ENCODE results near the gene PSMB10. TPM values are rescaled to one million over a fixed set of nuclear protein-coding genes. Genes with fewer than 3 reads are reported as not detected.
A peak's percentile ranks its signal among the peaks of the same experiment; 100 is the strongest.
"Not testable (repeated sequence)": the region's sequence is repeated elsewhere in the genome, so short reads cannot be mapped to it uniquely, and the experiment has no call there.

Gene PSMB10
- polyA plus RNA-seq: 10 to 100 TPM; 39.5 to 54.8 TPM

DNA sequence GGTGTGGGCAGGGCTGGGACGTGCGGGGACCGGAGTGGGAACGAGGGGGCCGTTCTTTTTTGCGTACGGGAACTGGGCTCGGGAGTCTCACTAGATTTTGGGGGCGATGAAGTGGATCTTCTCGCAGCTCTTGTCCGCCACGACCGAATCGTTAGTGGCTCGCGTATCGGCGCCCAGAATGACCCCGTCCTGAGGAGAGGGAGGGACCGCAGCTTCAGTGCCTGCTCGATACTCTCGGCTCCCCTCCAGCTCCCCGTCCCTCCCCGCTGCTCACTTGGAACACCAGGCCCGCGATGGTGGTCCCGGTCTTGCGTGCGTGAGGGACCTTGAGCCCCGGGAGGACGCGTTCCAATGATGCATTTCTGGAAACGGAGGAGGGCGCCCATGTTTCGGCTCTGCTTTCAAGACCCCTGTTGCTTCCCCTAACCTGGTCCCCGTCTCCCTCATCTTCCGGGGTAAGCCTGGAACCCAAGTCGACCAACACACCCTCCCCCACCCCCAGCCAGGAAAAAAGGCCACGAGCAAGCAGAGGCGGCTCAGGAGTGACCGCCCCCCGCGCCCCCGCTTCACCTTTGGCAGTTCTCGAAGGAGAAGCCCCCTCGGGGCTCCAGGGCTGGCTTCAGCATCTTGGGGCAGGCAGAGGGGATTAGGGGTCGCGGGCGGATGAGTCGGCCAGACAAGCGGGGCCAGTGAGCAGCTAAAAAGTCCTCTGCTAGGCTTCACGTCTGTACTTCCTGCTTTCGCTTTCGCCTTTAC lies at the start of gene PSMB10:
Gene PSMB10 (minus strand): TSS at position 727 of the 756 bp plus-strand sequence. CDS start 101 bp downstream, at position 626.
- no peaks in the 10 kb centered on the region for H3K9me3 ChIP-seq (ENCODE audit: control insufficient read depth in 2 of 2, insufficient read depth in 1 of 2, low read depth in 1 of 2, low read length in 1 of 2)
- peak within 1 kb of the TSS; percentile 70 to 95 for H3K4me3 ChIP-seq (ENCODE audit: low read depth in 1 of 2, low read length in 2 of 2)
- peaks cover 0 to 14% of the 10 kb centered on the region in 2 donors for H3K36me3 ChIP-seq (ENCODE audit: control insufficient read depth in 2 of 2, insufficient read depth in 2 of 2, low read length in 1 of 2)
- 0 to 1% methylated on average over 51 to 54 of the region's 54 CpGs for WGBS, 2 donors
- peaks cover 3 to 18% of the 10 kb centered on the region in 2 donors for H3K4me1 ChIP-seq (ENCODE audit: control insufficient read depth in 2 of 2, insufficient read depth in 2 of 2, low read length in 1 of 2)
- H3K27ac ChIP-seq (ENCODE audit: low read depth in 2 of 2, low read length in 1 of 2): peak within 1 kb of the TSS; percentile 94 to 97
- H3K27me3 ChIP-seq (ENCODE audit: control insufficient read depth in 1 of 2, insufficient read depth in 2 of 2, low read length in 2 of 2): no peaks in the 10 kb centered on the region

- Histone ChIP-seq H3K4me3 (ENCODE audit: low read depth in 1 of 2, low read length in 2 of 2) (no peak overlapping the region), H3K36me3 (ENCODE audit: control insufficient read depth in 2 of 2, insufficient read depth in 2 of 2, low read length in 1 of 2) (no peaks in the 10 kb centered on the region), H3K27ac (ENCODE audit: low read depth in 2 of 2, low read length in 1 of 2) (no peak overlapping the region), H3K9me3 (ENCODE audit: control insufficient read depth in 2 of 2, insufficient read depth in 1 of 2, low read depth in 1 of 2, low read length in 1 of 2) (no peaks in the 10 kb centered on the region), H3K4me1 (ENCODE audit: control insufficient read depth in 2 of 2, insufficient read depth in 2 of 2, low read length in 1 of 2) (peaks cover 0 to 2% of the 10 kb centered on the region in 2 donors), H3K27me3 (ENCODE audit: control insufficient read depth in 1 of 2, insufficient read depth in 2 of 2, low read length in 2 of 2) (no peaks in the 10 kb centered on the region)
- 93 to 95% methylated on average over 49 of the region's 49 CpGs for WGBS, 2 donors
These were observed 45.5 kb upstream of the PSMB10 start for GRCh38 chr16:67982011-67982696.

DNA sequence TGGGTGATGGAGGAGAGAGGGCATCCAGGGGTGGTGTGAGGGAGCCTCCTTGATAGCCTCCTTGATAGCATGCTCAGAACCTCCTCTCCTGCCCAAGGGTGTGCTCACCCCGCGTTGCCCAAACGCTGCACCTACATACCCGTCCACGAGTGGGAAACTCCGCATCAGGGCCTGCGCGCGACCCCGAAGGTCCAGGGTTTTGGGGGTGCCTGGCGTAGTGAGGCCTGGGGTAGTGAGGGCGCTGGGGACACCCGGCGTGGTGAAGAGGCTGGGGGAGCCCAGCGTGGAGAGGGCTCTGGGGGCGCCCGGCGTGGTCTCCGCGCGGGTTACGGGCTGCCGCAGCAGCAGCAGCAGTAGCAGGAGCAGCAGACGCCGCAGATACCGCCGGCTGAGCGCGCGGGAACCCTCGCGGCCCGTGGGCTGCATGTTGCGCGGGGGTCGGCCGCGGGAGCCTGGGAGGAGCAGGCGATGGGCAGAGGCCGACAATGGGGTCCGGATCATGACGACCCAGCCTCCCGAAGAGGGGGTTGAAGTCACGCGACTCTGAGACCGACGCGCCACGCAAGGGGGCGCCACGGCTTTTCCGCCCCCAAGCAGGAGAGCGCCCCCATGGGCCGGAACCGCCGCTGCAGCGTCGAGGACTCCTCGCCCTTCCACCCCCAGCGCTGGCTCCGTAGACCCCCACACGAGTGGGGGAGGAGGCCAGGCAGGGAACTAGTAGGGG lies 43.5 kb upstream of the PSMB10 start, which contains the start of gene DPEP3:
Gene DPEP3 (minus strand): TSS at position 545 of the 724 bp plus-strand sequence. CDS start 119 bp downstream, at position 426.
- H3K36me3 ChIP-seq (ENCODE audit: control insufficient read depth in 2 of 2, insufficient read depth in 2 of 2, low read length in 1 of 2): no peaks in the 10 kb centered on the region
- H3K4me3 ChIP-seq (ENCODE audit: low read depth in 1 of 2, low read length in 2 of 2): no peak within 1 kb of the TSS
- H3K27me3 ChIP-seq (ENCODE audit: control insufficient read depth in 1 of 2, insufficient read depth in 2 of 2, low read length in 2 of 2): no peaks in the 10 kb centered on the region
- peaks cover 0 to 2% of the 10 kb centered on the region in 2 donors for H3K4me1 ChIP-seq (ENCODE audit: control insufficient read depth in 2 of 2, insufficient read depth in 2 of 2, low read length in 1 of 2)
- H3K27ac ChIP-seq (ENCODE audit: low read depth in 2 of 2, low read length in 1 of 2): no peak within 1 kb of the TSS
- WGBS, 2 donors: 64 to 67% methylated on average over 61 to 62 of the region's 62 CpGs
- no peaks in the 10 kb centered on the region for H3K9me3 ChIP-seq (ENCODE audit: control insufficient read depth in 2 of 2, insufficient read depth in 1 of 2, low read depth in 1 of 2, low read length in 1 of 2)

- H3K27me3 ChIP-seq (ENCODE audit: control insufficient read depth in 1 of 2, insufficient read depth in 2 of 2, low read length in 2 of 2): no peaks in the 10 kb centered on the region
- WGBS, 2 donors: 78 to 85% methylated on average over 9 of the region's 9 CpGs
- H3K4me3 ChIP-seq (ENCODE audit: low read depth in 1 of 2, low read length in 2 of 2): no peak overlapping the region
- no peaks in the 10 kb centered on the region for H3K36me3 ChIP-seq (ENCODE audit: control insufficient read depth in 2 of 2, insufficient read depth in 2 of 2, low read length in 1 of 2)
- no peaks in the 10 kb centered on the region for H3K4me1 ChIP-seq (ENCODE audit: control insufficient read depth in 2 of 2, insufficient read depth in 2 of 2, low read length in 1 of 2)
- H3K27ac ChIP-seq (ENCODE audit: low read depth in 2 of 2, low read length in 1 of 2): no peak overlapping the region
- H3K9me3 ChIP-seq (ENCODE audit: control insufficient read depth in 2 of 2, insufficient read depth in 1 of 2, low read depth in 1 of 2, low read length in 1 of 2): no peaks in the 10 kb centered on the region
These were observed 41.0 kb upstream of the PSMB10 start for GRCh38 chr16:67977469-67978227.

- no peak overlapping the region for H3K4me3 ChIP-seq (ENCODE audit: low read depth in 1 of 2, low read length in 2 of 2)
- H3K27ac ChIP-seq (ENCODE audit: low read depth in 2 of 2, low read length in 1 of 2): no peak overlapping the region
- 66 to 74% methylated on average over 5 of the region's 5 CpGs for WGBS, 2 donors
- no peaks in the 10 kb centered on the region for H3K36me3 ChIP-seq (ENCODE audit: control insufficient read depth in 2 of 2, insufficient read depth in 2 of 2, low read length in 1 of 2)
- H3K4me1 ChIP-seq (ENCODE audit: control insufficient read depth in 2 of 2, insufficient read depth in 2 of 2, low read length in 1 of 2): no peaks in the 10 kb centered on the region
- no peaks in the 10 kb centered on the region for H3K27me3 ChIP-seq (ENCODE audit: control insufficient read depth in 1 of 2, insufficient read depth in 2 of 2, low read length in 2 of 2)
- H3K9me3 ChIP-seq (ENCODE audit: control insufficient read depth in 2 of 2, insufficient read depth in 1 of 2, low read depth in 1 of 2, low read length in 1 of 2): no peaks in the 10 kb centered on the region
These were observed 40.4 kb upstream of the PSMB10 start for GRCh38 chr16:67977005-67977404.

- Histone ChIP-seq H3K36me3 (ENCODE audit: control insufficient read depth in 2 of 2, insufficient read depth in 2 of 2, low read length in 1 of 2) (no peaks in the 10 kb centered on the region), H3K27me3 (ENCODE audit: control insufficient read depth in 1 of 2, insufficient read depth in 2 of 2, low read length in 2 of 2) (no peaks in the 10 kb centered on the region), H3K4me1 (ENCODE audit: control insufficient read depth in 2 of 2, insufficient read depth in 2 of 2, low read length in 1 of 2) (no peaks in the 10 kb centered on the region), H3K27ac (ENCODE audit: low read depth in 2 of 2, low read length in 1 of 2) (no peak overlapping the region), H3K9me3 (ENCODE audit: control insufficient read depth in 2 of 2, insufficient read depth in 1 of 2, low read depth in 1 of 2, low read length in 1 of 2) (no peaks in the 10 kb centered on the region), H3K4me3 (ENCODE audit: low read depth in 1 of 2, low read length in 2 of 2) (no peak overlapping the region)
- WGBS, 2 donors: 92 to 94% methylated on average over 2 of the region's 2 CpGs
These were observed 39.6 kb upstream of the PSMB10 start for GRCh38 chr16:67976205-67976604.

- Histone ChIP-seq H3K9me3 (ENCODE audit: control insufficient read depth in 2 of 2, insufficient read depth in 1 of 2, low read depth in 1 of 2, low read length in 1 of 2) (no peaks in the 10 kb centered on the region), H3K4me1 (ENCODE audit: control insufficient read depth in 2 of 2, insufficient read depth in 2 of 2, low read length in 1 of 2) (no peaks in the 10 kb centered on the region), H3K36me3 (ENCODE audit: control insufficient read depth in 2 of 2, insufficient read depth in 2 of 2, low read length in 1 of 2) (no peaks in the 10 kb centered on the region), H3K27me3 (ENCODE audit: control insufficient read depth in 1 of 2, insufficient read depth in 2 of 2, low read length in 2 of 2) (no peaks in the 10 kb centered on the region), H3K27ac (ENCODE audit: low read depth in 2 of 2, low read length in 1 of 2) (no peak overlapping the region), H3K4me3 (ENCODE audit: low read depth in 1 of 2, low read length in 2 of 2) (no peak overlapping the region)
- WGBS, 2 donors: 73 to 74% methylated on average over 14 of the region's 14 CpGs
These were observed 38.9 kb upstream of the PSMB10 start for GRCh38 chr16:67975321-67976105.

GRCh38 chr16:67972285-67972684 lies 35.6 kb upstream of the PSMB10 start:
- H3K27me3 ChIP-seq (ENCODE audit: control insufficient read depth in 1 of 2, insufficient read depth in 2 of 2, low read length in 2 of 2); H3K4me1 ChIP-seq (ENCODE audit: control insufficient read depth in 2 of 2, insufficient read depth in 2 of 2, low read length in 1 of 2); H3K36me3 ChIP-seq (ENCODE audit: control insufficient read depth in 2 of 2, insufficient read depth in 2 of 2, low read length in 1 of 2); H3K9me3 ChIP-seq (ENCODE audit: control insufficient read depth in 2 of 2, insufficient read depth in 1 of 2, low read depth in 1 of 2, low read length in 1 of 2); H3K4me3 ChIP-seq (ENCODE audit: low read depth in 1 of 2, low read length in 2 of 2); H3K27ac ChIP-seq (ENCODE audit: low read depth in 2 of 2, low read length in 1 of 2): not testable (repeated sequence)
- 89 to 93% methylated on average over 7 of the region's 7 CpGs for WGBS, 2 donors

All from esophagus (tissue), 2 donors.